ENCODE results near the gene OPALIN. TPM values are rescaled to one million over a fixed set of nuclear protein-coding genes. Genes with fewer than 3 reads are reported as not detected.
A peak's percentile ranks its signal among the peaks of the same experiment; 100 is the strongest.
"Not testable (repeated sequence)": the region's sequence is repeated elsewhere in the genome, so short reads cannot be mapped to it uniquely, and the experiment has no call there.

The OPALIN gene
- total RNA-seq, 3 donors from 2014 or later: not detected

- no peak for ATAC-seq
- no peak for TF ChIP-seq CTCF (IDR thresholded peaks at IDR 0.05)
Observed at GRCh38 chr10:96313344-96313743, 45.5 kb downstream of the OPALIN start.

DNA sequence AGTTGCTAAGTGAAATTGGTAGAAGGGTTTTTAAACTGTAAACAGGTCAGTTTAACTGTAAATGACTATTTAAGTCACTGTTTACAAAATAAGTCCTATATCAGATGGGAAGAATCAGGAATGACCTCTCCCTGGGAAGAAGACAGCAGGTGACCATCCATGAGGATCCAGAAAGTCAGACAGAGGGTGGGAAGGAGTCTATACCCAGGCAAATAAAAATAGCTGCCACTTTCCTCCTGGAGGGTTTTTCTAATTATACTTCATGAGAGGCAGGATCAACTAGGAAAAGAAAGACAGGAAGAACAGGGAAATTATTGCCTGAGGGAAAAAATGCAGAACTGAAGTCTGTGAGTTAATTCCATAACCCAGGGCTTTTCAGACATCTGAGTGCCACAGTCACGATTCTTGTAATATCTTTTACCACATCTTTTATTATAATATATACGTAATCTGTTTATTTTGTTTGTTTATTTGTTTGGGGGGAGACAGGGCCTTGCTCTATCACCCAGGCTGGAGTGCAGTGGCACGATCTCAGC lies 47.6 kb downstream of the OPALIN start:
- Histone ChIP-seq H3K9me3 (no peaks in the 10 kb centered on the region), H3K4me3 (no peak overlapping the region), H3K4me1 (ENCODE audit: low read depth) (no peaks in the 10 kb centered on the region), H3K36me3 (ENCODE audit: low read depth) (no peaks in the 10 kb centered on the region)
- intact Hi-C loops (cut with DNase I, micrococcal nuclease): no loop called here
- DNase-seq (no peak), ATAC-seq (no peak)
- TF ChIP-seq CTCF (IDR thresholded peaks at IDR 0.05): no peak

More at GRCh38 chr10:96313344-96313743, 45.5 kb downstream of the OPALIN start:
- intact Hi-C loops (cut with DNase I, micrococcal nuclease): no loop called here
- no peak overlapping the region for H3K4me3 ChIP-seq
- no peak for DNase-seq
- no peaks in the 10 kb centered on the region for H3K4me1 ChIP-seq (ENCODE audit: low read depth)
- no peaks in the 10 kb centered on the region for H3K36me3 ChIP-seq (ENCODE audit: low read depth)
- no peaks in the 10 kb centered on the region for H3K9me3 ChIP-seq

DNA sequence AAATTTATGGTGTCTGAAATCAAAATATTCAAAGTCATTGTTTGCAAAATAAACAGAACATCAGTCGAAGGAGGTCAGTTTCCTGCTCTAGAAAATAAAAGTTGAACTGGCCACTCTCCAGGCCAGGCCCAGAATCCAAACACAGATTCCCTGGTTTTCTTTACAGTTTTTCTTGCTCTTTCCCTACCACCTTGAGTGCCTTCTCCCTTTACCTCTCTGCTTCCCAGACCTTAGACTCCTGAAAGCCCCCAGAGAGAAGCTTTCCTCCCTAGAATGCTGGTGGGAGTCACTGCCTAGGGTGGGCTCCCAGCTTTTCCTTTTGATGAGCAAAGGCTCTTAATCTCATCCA lies 48.5 kb downstream of the OPALIN start:
- Histone ChIP-seq H3K4me1 (ENCODE audit: low read depth) (no peaks in the 10 kb centered on the region), H3K36me3 (ENCODE audit: low read depth) (no peaks in the 10 kb centered on the region), H3K9me3 (no peaks in the 10 kb centered on the region), H3K4me3 (no peak overlapping the region)
- DNase-seq (no peak), ATAC-seq (peak; percentile 77)
- no peak for TF ChIP-seq CTCF (IDR thresholded peaks at IDR 0.05)
- intact Hi-C loops (cut with DNase I, micrococcal nuclease): no loop called here

DNA sequence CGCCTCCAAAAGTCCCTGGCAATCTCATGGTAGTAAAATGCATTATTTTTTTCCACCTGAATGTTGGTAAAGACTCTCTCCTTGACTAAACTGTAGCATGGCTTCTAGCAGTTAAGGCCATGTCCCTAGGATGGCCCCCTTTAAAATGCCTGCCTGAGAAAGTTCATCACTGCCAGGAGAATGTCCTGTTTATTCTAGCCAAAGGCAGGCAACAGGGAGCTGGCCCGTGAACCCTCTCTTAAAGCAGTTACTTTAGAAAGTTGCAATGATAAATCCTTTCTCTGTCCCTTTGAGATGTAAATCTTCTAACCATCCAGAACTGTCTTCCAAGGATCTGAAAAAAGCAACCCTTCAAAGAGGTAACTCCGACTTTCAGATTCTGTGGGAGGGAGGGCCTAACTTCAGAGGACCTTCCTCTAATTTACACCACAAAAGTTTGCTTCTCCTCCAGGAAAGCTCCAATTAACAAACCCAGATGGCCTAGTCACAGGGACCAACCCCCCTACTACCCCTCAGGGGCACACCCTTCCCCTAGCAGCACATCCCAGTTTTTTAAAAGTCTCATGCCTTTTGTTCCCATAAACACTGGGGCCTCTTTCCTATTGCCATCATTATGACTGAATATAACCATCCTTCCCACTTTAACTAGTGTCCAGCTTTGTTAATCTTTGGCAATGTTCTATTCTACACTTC lies 49.0 kb downstream of the OPALIN start:
- Histone ChIP-seq H3K4me1 (ENCODE audit: low read depth) (no peaks in the 10 kb centered on the region), H3K9me3 (no peaks in the 10 kb centered on the region), H3K36me3 (ENCODE audit: low read depth) (no peaks in the 10 kb centered on the region), H3K4me3 (no peak overlapping the region)
- DNase-seq (no peak), ATAC-seq (peak; percentile 78)
- no peak for TF ChIP-seq CTCF (IDR thresholded peaks at IDR 0.05)
- intact Hi-C loops (cut with DNase I, micrococcal nuclease): no loop called here

- H3K4me3 ChIP-seq; DNase-seq; H3K4me1 ChIP-seq (ENCODE audit: low read depth); H3K9me3 ChIP-seq; H3K36me3 ChIP-seq (ENCODE audit: low read depth); intact Hi-C loops (cut with DNase I, micrococcal nuclease); ATAC-seq: not testable (repeated sequence)
Observed at GRCh38 chr10:96308854-96309253, 49.9 kb downstream of the OPALIN start.

- no peak for TF ChIP-seq CTCF (IDR thresholded peaks at IDR 0.05)
- no peaks in the 10 kb centered on the region for H3K9me3 ChIP-seq
- intact Hi-C loops (cut with DNase I, micrococcal nuclease): no loop called here
- no peak overlapping the region for H3K4me3 ChIP-seq
- ATAC-seq (peak; percentile 20), DNase-seq (peak in 1 of 3 donors; percentile 55)
- H3K36me3 ChIP-seq (ENCODE audit: low read depth): no peaks in the 10 kb centered on the region
- no peaks in the 10 kb centered on the region for H3K4me1 ChIP-seq (ENCODE audit: low read depth)
Observed at GRCh38 chr10:96306516-96306915, 52.3 kb downstream of the OPALIN start.

All from mucosa of descending colon (tissue), 3 donors.